HL-60 (cell line): ENCODE results near the gene TRAM2.

Source experiments
- DNase-seq, 2 experiments: peaks; one replicate each; pipeline ENCODE4 v3.0.0-alpha.2; 2010 to 2020; ENCODE audit warnings: low read depth in 1 of 2, low spot score in 1 of 2
- H3K27ac ChIP-seq: fragments of 250-450 bp; sonication (Bioruptor Pico); replicated peaks from 2 replicates; pipeline ENCODE4 v1.5.1; 2020; ENCODE audit warnings: mild to moderate bottlenecking, moderate library complexity
- H3K27me3 ChIP-seq: fragments of 250-450 bp; sonication (Bioruptor Pico); 2 replicates; pipeline ENCODE4 v1.5.1; 2021; ENCODE audit warnings: mild to moderate bottlenecking, moderate library complexity; ENCODE audit not compliant: insufficient read depth, poor library complexity, severe bottlenecking
- H3K4me3 ChIP-seq: replicated peaks from 2 replicates; pipeline ENCODE4 v1.5.1; 2011; ENCODE audit warnings: mild to moderate bottlenecking, control low read depth, low read length; ENCODE audit not compliant: insufficient read depth
- GABPA ChIP-seq: IDR thresholded peaks from 2 replicates; pipeline ENCODE4 v1.6.1; 2012; ENCODE audit warnings: low read depth
- POLR2AphosphoS5 ChIP-seq: IDR thresholded peaks from 2 replicates; pipeline ENCODE4 v1.6.1; 2012; ENCODE audit warnings: low read depth
- SPI1 ChIP-seq: IDR thresholded peaks from 2 replicates; pipeline ENCODE4 v1.6.1; 2012; ENCODE audit warnings: low read depth, mild to moderate bottlenecking, borderline replicate concordance
- TF ChIP-seq, protein P1 (sequence below): IDR thresholded peaks from 2 replicates; pipeline ENCODE4 v1.6.1; 2012; ENCODE audit warnings: low read depth; ENCODE audit not compliant: insufficient replicate concordance
- TF ChIP-seq, protein P2 (sequence below): IDR thresholded peaks from one replicate; pipeline ENCODE4 v1.5.1; 2011; ENCODE audit warnings: low read length, control low read depth, inconsistent platforms; ENCODE audit not compliant: insufficient read depth

The TRAM2 gene

DNA sequence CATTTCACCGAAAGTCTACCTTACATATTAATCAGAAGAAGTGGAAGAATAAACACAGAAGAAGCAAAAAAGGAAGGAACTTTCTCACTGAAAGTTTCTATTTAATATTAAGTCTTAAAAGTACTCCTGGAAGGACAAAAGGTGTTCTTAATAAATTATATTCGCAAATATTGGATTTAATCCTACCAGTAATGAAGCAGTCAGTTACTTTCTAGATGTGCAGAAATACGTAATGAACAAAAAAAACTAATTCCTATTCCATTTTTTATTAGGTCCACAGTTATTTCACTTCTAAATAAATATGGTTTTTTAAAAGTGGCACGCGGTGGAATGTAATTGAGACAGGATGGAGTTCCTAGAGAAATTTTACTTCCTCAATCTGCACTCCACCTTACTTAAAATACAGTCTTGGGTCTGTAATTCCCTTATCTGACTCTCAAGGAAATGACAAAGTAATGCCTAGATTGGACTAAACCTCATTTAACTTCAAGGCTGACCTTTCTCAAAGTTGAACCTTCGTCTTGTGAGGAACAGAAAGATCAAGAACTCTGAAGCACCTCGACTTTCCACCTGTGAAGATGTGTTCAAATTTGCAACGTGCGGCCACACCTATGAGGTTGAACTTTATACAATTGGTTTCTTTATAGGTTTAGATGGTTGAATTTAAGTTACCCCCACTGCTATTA lies 1.1 kb upstream of the TRAM2 start:
- no peak for TF ChIP-seq GABPA
- no peak for DNase-seq
- Histone ChIP-seq H3K4me3 (peak overlapping the region; percentile 48), H3K27me3 (no peaks in the 10 kb centered on the region), H3K27ac (peak overlapping the region; percentile 68)

DNA sequence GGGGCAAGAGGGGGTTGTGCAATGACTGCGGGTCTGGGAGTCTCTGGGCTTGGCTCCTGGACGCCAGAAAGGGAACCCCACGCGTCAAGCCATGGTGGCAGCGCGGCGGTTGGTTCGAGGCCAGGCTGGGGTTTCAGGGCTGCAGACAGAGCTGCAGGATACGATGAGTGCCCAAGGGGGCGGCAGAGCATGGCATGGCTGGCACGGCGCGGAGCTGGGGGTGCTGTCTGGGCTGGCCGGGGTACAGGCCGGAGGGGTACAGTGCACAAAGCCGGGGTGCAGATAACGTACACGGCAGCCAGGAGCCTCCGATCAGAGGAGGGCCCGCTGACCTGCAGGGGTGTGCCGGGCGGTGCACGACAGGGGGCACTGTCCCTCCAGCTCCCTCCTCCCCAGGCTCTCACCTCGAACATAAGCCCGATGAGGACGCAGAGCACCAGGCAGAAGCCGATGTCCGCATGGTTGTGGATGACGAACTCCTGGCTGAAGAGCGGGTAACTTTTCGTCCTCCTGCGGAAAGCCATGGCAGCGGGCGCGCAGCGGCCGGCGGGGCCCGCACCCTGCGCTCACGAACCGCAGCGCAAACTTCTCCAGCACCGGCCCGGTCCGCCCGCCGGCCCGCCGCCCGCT lies 353 bp downstream of the TRAM2 start:
- Histone ChIP-seq H3K27me3 (no peaks in the 10 kb centered on the region), H3K27ac (peak overlapping the region; percentile 42), H3K4me3 (peak overlapping the region; percentile 67)
- DNase-seq = peak; percentile 33 to 69
- no peak for TF ChIP-seq SPI1
- TF ChIP-seq POLR2AphosphoS5 = peak; percentile 41; the same call in 1 of the 2 replicates
- TF ChIP-seq, protein P1, sequence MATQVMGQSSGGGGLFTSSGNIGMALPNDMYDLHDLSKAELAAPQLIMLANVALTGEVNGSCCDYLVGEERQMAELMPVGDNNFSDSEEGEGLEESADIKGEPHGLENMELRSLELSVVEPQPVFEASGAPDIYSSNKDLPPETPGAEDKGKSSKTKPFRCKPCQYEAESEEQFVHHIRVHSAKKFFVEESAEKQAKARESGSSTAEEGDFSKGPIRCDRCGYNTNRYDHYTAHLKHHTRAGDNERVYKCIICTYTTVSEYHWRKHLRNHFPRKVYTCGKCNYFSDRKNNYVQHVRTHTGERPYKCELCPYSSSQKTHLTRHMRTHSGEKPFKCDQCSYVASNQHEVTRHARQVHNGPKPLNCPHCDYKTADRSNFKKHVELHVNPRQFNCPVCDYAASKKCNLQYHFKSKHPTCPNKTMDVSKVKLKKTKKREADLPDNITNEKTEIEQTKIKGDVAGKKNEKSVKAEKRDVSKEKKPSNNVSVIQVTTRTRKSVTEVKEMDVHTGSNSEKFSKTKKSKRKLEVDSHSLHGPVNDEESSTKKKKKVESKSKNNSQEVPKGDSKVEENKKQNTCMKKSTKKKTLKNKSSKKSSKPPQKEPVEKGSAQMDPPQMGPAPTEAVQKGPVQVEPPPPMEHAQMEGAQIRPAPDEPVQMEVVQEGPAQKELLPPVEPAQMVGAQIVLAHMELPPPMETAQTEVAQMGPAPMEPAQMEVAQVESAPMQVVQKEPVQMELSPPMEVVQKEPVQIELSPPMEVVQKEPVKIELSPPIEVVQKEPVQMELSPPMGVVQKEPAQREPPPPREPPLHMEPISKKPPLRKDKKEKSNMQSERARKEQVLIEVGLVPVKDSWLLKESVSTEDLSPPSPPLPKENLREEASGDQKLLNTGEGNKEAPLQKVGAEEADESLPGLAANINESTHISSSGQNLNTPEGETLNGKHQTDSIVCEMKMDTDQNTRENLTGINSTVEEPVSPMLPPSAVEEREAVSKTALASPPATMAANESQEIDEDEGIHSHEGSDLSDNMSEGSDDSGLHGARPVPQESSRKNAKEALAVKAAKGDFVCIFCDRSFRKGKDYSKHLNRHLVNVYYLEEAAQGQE = no peak
- TF ChIP-seq GABPA = no peak
- TF ChIP-seq, protein P2, sequence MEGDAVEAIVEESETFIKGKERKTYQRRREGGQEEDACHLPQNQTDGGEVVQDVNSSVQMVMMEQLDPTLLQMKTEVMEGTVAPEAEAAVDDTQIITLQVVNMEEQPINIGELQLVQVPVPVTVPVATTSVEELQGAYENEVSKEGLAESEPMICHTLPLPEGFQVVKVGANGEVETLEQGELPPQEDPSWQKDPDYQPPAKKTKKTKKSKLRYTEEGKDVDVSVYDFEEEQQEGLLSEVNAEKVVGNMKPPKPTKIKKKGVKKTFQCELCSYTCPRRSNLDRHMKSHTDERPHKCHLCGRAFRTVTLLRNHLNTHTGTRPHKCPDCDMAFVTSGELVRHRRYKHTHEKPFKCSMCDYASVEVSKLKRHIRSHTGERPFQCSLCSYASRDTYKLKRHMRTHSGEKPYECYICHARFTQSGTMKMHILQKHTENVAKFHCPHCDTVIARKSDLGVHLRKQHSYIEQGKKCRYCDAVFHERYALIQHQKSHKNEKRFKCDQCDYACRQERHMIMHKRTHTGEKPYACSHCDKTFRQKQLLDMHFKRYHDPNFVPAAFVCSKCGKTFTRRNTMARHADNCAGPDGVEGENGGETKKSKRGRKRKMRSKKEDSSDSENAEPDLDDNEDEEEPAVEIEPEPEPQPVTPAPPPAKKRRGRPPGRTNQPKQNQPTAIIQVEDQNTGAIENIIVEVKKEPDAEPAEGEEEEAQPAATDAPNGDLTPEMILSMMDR = peak; percentile 23

DNA sequence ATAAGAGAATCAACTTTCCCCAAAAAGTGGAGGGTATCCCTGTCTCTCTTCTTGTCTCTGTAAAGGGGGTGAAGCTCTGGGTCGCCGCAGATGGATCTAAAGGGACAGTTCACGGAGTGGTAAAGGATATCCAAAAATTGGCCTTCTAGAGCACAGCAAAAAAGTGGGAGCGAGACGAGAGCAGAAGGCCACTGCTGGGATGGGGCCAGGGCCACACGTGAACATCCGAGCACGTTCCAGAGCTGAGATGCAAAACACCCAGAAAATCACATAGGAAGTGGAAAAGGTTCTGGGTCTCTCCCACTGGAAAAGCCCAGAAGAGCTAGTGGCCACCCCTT lies 837 bp downstream of the TRAM2 start:
- Histone ChIP-seq H3K4me3 (peak overlapping the region; percentile 67), H3K27ac (no peak overlapping the region; the same call in 1 of the 2 replicates), H3K27me3 (no peaks in the 10 kb centered on the region)
- DNase-seq = no peak
- TF ChIP-seq, protein P2 = no peak
- no peak for TF ChIP-seq POLR2AphosphoS5
- TF ChIP-seq, protein P1 = no peak

DNA sequence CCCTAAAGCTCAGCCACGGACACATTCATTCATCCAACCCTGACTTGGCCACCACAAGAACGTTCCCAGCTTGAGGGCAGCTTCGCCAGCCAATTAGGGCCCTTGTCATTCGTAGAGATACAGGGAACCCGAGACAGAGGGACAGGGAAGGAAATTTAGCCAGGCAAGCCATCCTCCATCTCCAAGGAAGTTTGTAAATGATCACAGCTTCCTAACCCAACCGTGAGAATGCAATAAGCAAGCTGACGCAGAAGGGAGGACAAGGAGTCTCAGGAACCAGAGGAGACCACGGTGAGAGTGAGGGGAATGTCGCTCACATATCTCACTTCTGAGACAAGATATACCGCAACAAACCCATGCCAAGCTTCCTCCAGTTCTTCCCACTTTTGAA lies 1.4 kb downstream of the TRAM2 start:
- DNase-seq = no peak
- TF ChIP-seq, protein P2 = no peak
- TF ChIP-seq POLR2AphosphoS5 = no peak
- TF ChIP-seq GABPA = no peak
- TF ChIP-seq SPI1 = no peak
- TF ChIP-seq, protein P1 = no peak
- H3K27me3 ChIP-seq = no peaks in the 10 kb centered on the region
- H3K4me3 ChIP-seq = no peak overlapping the region
- H3K27ac ChIP-seq = no peak overlapping the region
